Vagina (tissue), 2 donors: ENCODE results near the gene CPPED1.

Source experiments
- CTCF ChIP-seq, 3 experiments: fragments of 450-650 bp in 2 of 3; fragments of 200-600 bp in 1 of 3; sonication (generic) in 1 of 3; IDR thresholded peaks; one replicate each; pipeline ENCODE4 v1.5.1; 2017 to 2019; ENCODE audit warnings: antibody characterized with exemption in 3 of 3, mild to moderate bottlenecking in 2 of 3, moderate library complexity in 2 of 3
- POLR2A ChIP-seq, 2 donors: fragments of 450-650 bp; IDR thresholded peaks; one replicate each; pipeline ENCODE4 v1.6.1; 2017; ENCODE audit warnings: antibody characterized with exemption in 2 of 2, mild to moderate bottlenecking in 2 of 2, moderate library complexity in 2 of 2
- POLR2AphosphoS5 ChIP-seq, 2 donors: sonication (generic); formaldehyde crosslinking; IDR thresholded peaks; one replicate each; pipeline ENCODE4 v1.9.0; 2017; ENCODE audit warnings: antibody characterized with exemption in 2 of 2, mild to moderate bottlenecking in 2 of 2, low read depth in 1 of 2; ENCODE audit not compliant: insufficient read depth in 1 of 2

- no peak for TF ChIP-seq CTCF (IDR thresholded peaks at IDR 0.05)
- TF ChIP-seq POLR2A (IDR thresholded peaks at IDR 0.05), result no peak
- no peak for TF ChIP-seq POLR2AphosphoS5 (IDR thresholded peaks at IDR 0.05; ENCODE audit: insufficient read depth in 1 of 2, low read depth in 1 of 2)
Observed at GRCh38 chr16:12721841-12722421, 81.8 kb downstream of the CPPED1 start.
